HT1080 (cell line): Measurements from ENCODE around the gene HSD11B2. TPM values are rescaled to one million over a fixed set of nuclear protein-coding genes. Genes with fewer than 3 reads are reported as not detected.
A peak's percentile ranks its signal among the peaks of the same experiment; 100 is the strongest.

Experiments
- DNase-seq: peaks from one replicate; pipeline ENCODE4 v3.0.0-alpha.2; 2015; ENCODE audit warnings: low read depth
- total RNA-seq: library from RNA; depleted of rRNA; stranded (reverse); fragments of >200 nt; shearing (Covaris generic); gene quantifications from 2 replicates; pipeline ENCODE4 v1.2.3, GENCODE V29; 2014

Gene HSD11B2
- total RNA-seq, 1 experiment from 2014 or later: 1.0 TPM

- DNase-seq: peak; percentile 64
These were observed 34.5 kb upstream of the HSD11B2 start for GRCh38 chr16:67396159-67397035.

- DNase-seq: no peak
These were observed 33.7 kb upstream of the HSD11B2 start for GRCh38 chr16:67397036-67397801.

- DNase-seq: no peak
These were observed 32.9 kb upstream of the HSD11B2 start for GRCh38 chr16:67397812-67398545.

- DNase-seq: no peak
These were observed 32.2 kb upstream of the HSD11B2 start for GRCh38 chr16:67398546-67399217.

GRCh38 chr16:67399218-67399733, 31.6 kb upstream of the HSD11B2 start:
- DNase-seq: no peak

GRCh38 chr16:67399749-67400704, 30.9 kb upstream of the HSD11B2 start:
- no peak for DNase-seq

GRCh38 chr16:67400901-67401300, 30.0 kb upstream of the HSD11B2 start:
- DNase-seq: no peak

GRCh38 chr16:67403976-67404555, 26.9 kb upstream of the HSD11B2 start:
- no peak for DNase-seq

GRCh38 chr16:67404740-67405226, 26.1 kb upstream of the HSD11B2 start:
- no peak for DNase-seq

GRCh38 chr16:67405336-67405735, 25.6 kb upstream of the HSD11B2 start:
- no peak for DNase-seq

GRCh38 chr16:67406111-67406971, 24.6 kb upstream of the HSD11B2 start:
- DNase-seq: peak; percentile 71

- DNase-seq: no peak
These were observed 23.6 kb upstream of the HSD11B2 start for GRCh38 chr16:67407176-67407787.

GRCh38 chr16:67407788-67408452, 23.0 kb upstream of the HSD11B2 start:
- DNase-seq: no peak

- DNase-seq: no peak
These were observed 21.3 kb upstream of the HSD11B2 start for GRCh38 chr16:67409631-67410030.

GRCh38 chr16:67411339-67411738, 19.6 kb upstream of the HSD11B2 start:
- no peak for DNase-seq

GRCh38 chr16:67412294-67412693, 18.6 kb upstream of the HSD11B2 start:
- DNase-seq: no peak
